SH-SY5Y (cell line): ENCODE results near the gene LMNA.

ENCODE experiments used
- GATA2 ChIP-seq: IDR thresholded peaks from 2 replicates; pipeline ENCODE4 v1.6.1; 2011; ENCODE audit warnings: mild to moderate bottlenecking, low read depth, low read length
- GATA3 ChIP-seq: IDR thresholded peaks from 2 replicates; pipeline ENCODE4 v1.6.1; 2011; ENCODE audit warnings: low read depth, mild to moderate bottlenecking, low read length, moderate library complexity

GRCh38 chr1:156124557-156125483, 10.3 kb downstream of the LMNA start:
- no peak for TF ChIP-seq GATA2
- TF ChIP-seq GATA3 = no peak
